GM23338 (cell line): ENCODE data around the gene CDHR2. TPM values are rescaled to one million over a fixed set of nuclear protein-coding genes. Genes with fewer than 3 reads are reported as not detected.

Source experiments
- ATAC-seq: fragments of 200-7000 bp; cut with Tn5 transposase; 3 replicates; pipeline ENCODE4 v1.9.1; 2020
- DNase-seq: peaks from one replicate; pipeline ENCODE4 v3.0.0-alpha.2; 2015; ENCODE audit warnings: low spot score
- H2AFZ ChIP-seq: fragments of 200-600 bp; sonication (generic); 2 replicates; pipeline ENCODE4 v1.8.0; 2016; ENCODE audit warnings: antibody characterized with exemption, mild to moderate bottlenecking, moderate library complexity
- H3F3A ChIP-seq: fragments of 200-600 bp; sonication (generic); replicated peaks from 2 replicates; pipeline ENCODE4 v1.8.0; 2017; ENCODE audit warnings: antibody characterized with exemption, mixed run types, low read depth
- H3K27ac ChIP-seq: fragments of 200-600 bp; sonication (generic); 2 replicates; pipeline ENCODE4 v1.6.1; 2016; ENCODE audit warnings: low read depth
- H3K27me3 ChIP-seq: fragments of 200-600 bp; sonication (generic); 2 replicates; pipeline ENCODE4 v1.8.0; 2016; ENCODE audit warnings: mild to moderate bottlenecking, mixed run types, moderate library complexity; ENCODE audit not compliant: insufficient read depth
- H3K36me3 ChIP-seq: fragments of 200-600 bp; sonication (generic); 2 replicates; pipeline ENCODE4 v1.8.0; 2016; ENCODE audit warnings: mild to moderate bottlenecking; ENCODE audit not compliant: insufficient read depth
- H3K4me1 ChIP-seq: fragments of 200-600 bp; sonication (generic); 2 replicates; pipeline ENCODE4 v1.8.0; 2016; ENCODE audit warnings: mild to moderate bottlenecking, moderate library complexity; ENCODE audit not compliant: insufficient read depth
- H3K4me2 ChIP-seq: fragments of 200-600 bp; sonication (generic); 2 replicates; pipeline ENCODE4 v1.7.1; 2017; ENCODE audit warnings: mixed run types
- H3K4me3 ChIP-seq: fragments of 200-600 bp; sonication (generic); 2 replicates; pipeline ENCODE4 v1.6.1; 2016; ENCODE audit warnings: mixed run types
- H3K79me2 ChIP-seq: fragments of 200-600 bp; sonication (generic); replicated peaks from 2 replicates; pipeline ENCODE4 v1.8.0; 2017; ENCODE audit warnings: mild to moderate bottlenecking; ENCODE audit not compliant: insufficient read depth
- H3K9me2 ChIP-seq: fragments of 200-600 bp; sonication (generic); 2 replicates; pipeline ENCODE4 v1.8.0; 2017; ENCODE audit not compliant: insufficient read depth
- H4K20me1 ChIP-seq: fragments of 200-600 bp; sonication (generic); replicated peaks from 2 replicates; pipeline ENCODE4 v1.8.0; 2017; ENCODE audit warnings: mild to moderate bottlenecking; ENCODE audit not compliant: insufficient read depth
- H3K27ac Mint-ChIP-seq: 2 replicates; pipeline ENCODE4 v1.8.0; 2020; ENCODE audit warnings: inconsistent platforms, mild to moderate bottlenecking, moderate library complexity, mixed read lengths
- H3K27me3 Mint-ChIP-seq: 3 replicates; pipeline ENCODE4 v1.8.0; 2022; ENCODE audit warnings: low read depth, mild to moderate bottlenecking, moderate library complexity, mixed read lengths, inconsistent platforms; ENCODE audit not compliant: insufficient read depth, poor library complexity
- H3K36me3 Mint-ChIP-seq: 3 replicates; pipeline ENCODE4 v1.8.0; 2021; ENCODE audit warnings: low read depth, mild to moderate bottlenecking, inconsistent platforms, moderate library complexity, mixed read lengths
- H3K4me1 Mint-ChIP-seq: 3 replicates; pipeline ENCODE4 v1.8.0; 2020; ENCODE audit warnings: mild to moderate bottlenecking, inconsistent platforms, mixed read lengths
- H3K4me3 Mint-ChIP-seq: 3 replicates; pipeline ENCODE4 v1.8.0; 2021; ENCODE audit warnings: moderate library complexity, mild to moderate bottlenecking, inconsistent platforms, mixed read lengths
- H3K9me3 Mint-ChIP-seq: 3 replicates; pipeline ENCODE4 v1.8.0; 2020; ENCODE audit warnings: moderate library complexity, mild to moderate bottlenecking, inconsistent platforms, mixed read lengths
- CREB1 ChIP-seq: fragments of 250-450 bp; sonication (Bioruptor Pico); IDR thresholded peaks from 2 replicates; pipeline ENCODE4 v1.5.0; 2020; ENCODE audit warnings: low read depth, mild to moderate bottlenecking, moderate library complexity
- EZH2 ChIP-seq: fragments of 200-600 bp; sonication (generic); IDR thresholded peaks from one replicate; pipeline ENCODE4 v1.8.0; 2017; ENCODE audit warnings: antibody characterized with exemption, mild to moderate bottlenecking, low read depth; ENCODE audit not compliant: unreplicated experiment
- EZH2phosphoT487 ChIP-seq: fragments of 200-600 bp; sonication (generic); IDR thresholded peaks from one replicate; pipeline ENCODE4 v1.8.1; 2018; ENCODE audit warnings: antibody characterized with exemption; ENCODE audit not compliant: unreplicated experiment
- JUNB ChIP-seq: IDR thresholded peaks from one replicate; pipeline ENCODE4 v1.6.1; 2016; ENCODE audit warnings: antibody characterized with exemption; ENCODE audit not compliant: unreplicated experiment
- NANOG ChIP-seq: IDR thresholded peaks from 2 replicates; pipeline ENCODE4 v1.6.1; 2016; ENCODE audit warnings: antibody characterized with exemption, borderline replicate concordance
- POLR2AphosphoS5 ChIP-seq: IDR thresholded peaks from 2 replicates; pipeline ENCODE4 v1.6.1; 2016; ENCODE audit warnings: antibody characterized with exemption, low read depth
- STAT1 ChIP-seq: IDR thresholded peaks from one replicate; pipeline ENCODE4 v1.6.1; 2016; ENCODE audit warnings: antibody characterized with exemption; ENCODE audit not compliant: unreplicated experiment
- ZNF114 ChIP-seq: fragments of 250-450 bp; sonication (Bioruptor Pico); IDR thresholded peaks from 2 replicates; pipeline ENCODE4 v1.5.0; 2020; ENCODE audit warnings: mild to moderate bottlenecking, moderate library complexity
- ZNF331 ChIP-seq: fragments of 250-450 bp; sonication (Bioruptor Pico); IDR thresholded peaks from 2 replicates; pipeline ENCODE4 v1.5.0; 2020; ENCODE audit warnings: low read depth, mild to moderate bottlenecking, moderate library complexity
- polyA plus RNA-seq: library from polyadenylated mRNA; unstranded; fragments of >200 nt; fragmentation: Nextera tagmentation; extraction: Ambion mirVana; gene quantifications from 2 replicates; pipeline ENCODE4 v1.2.1, GENCODE V29; 2016
- total RNA-seq: library from RNA; depleted of rRNA; stranded (reverse); fragments of >200 nt; shearing (Covaris generic); gene quantifications from 2 replicates; pipeline ENCODE4 v1.2.3, GENCODE V29; 2014
- TF ChIP-seq, protein P1 (sequence below): fragments of 250-450 bp; sonication (Bioruptor Pico); IDR thresholded peaks from 2 replicates; pipeline ENCODE4 v1.5.0; 2020; ENCODE audit warnings: mild to moderate bottlenecking, moderate library complexity
- TF ChIP-seq, protein P2 (sequence below): IDR thresholded peaks from 2 replicates; pipeline ENCODE4 v1.6.1; 2016; ENCODE audit warnings: antibody characterized with exemption
- TF ChIP-seq, protein P3 (sequence below), 2 experiments: fragments of 200-600 bp in 1 of 2; sonication (generic) in 1 of 2; conservative IDR thresholded peaks; 2 replicates each; pipeline versions ENCODE4 v1.5.1 to v1.6.1; 2016 to 2017; ENCODE audit warnings: antibody characterized with exemption in 2 of 2, low read depth in 2 of 2, mild to moderate bottlenecking in 2 of 2, moderate library complexity in 1 of 2
- TF ChIP-seq, protein P4 (sequence below): IDR thresholded peaks from one replicate; pipeline ENCODE4 v1.6.1; 2018; ENCODE audit warnings: antibody characterized with exemption; ENCODE audit not compliant: unreplicated experiment

CDHR2 gene
- total and polyA plus RNA-seq, 2 experiments from 2014 or later, result not detected

DNA sequence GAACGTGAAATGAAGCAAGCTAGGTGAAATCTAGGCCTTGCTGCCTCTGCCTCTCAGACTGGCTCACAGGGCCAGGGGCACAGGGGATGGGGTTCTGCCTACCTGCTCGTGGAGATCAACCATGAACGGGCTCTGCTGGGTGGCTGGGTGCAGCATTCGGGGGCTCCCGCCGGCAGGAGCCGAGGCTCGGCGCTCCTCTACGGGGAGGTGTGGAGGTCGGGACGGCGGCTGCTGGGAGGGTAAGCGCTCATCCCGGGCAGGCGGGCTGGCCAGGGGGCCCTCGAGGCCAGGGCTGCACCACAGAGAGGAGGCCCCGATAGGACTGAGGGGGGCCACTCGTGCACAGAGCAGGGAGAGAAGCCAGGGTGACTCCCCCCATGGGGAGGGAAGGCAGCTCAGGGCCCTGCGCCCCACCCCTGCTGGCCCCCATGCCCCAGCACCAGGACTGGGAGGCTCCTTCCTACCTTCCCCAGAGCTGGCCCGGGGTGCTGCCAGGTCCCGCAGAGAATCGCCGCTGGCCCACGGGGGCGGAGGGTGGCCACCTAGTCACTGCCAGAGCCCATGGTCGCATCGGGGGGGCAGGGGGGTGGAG, 17.1 kb upstream of the CDHR2 start:
- Histone ChIP-seq H3K4me3 (no peak overlapping the region), H3K27ac (no peak overlapping the region), H3K4me1 (peaks cover 24% of the 10 kb centered on the region), H3K27me3 (no peaks in the 10 kb centered on the region), H2AFZ (no peak overlapping the region), H4K20me1 (peaks cover 26% of the 10 kb centered on the region), H3K9me2 (no peaks in the 10 kb centered on the region), H3K36me3 (peaks cover 14% of the 10 kb centered on the region; the same call in 1 of the 2 replicates), H3F3A (peaks cover 10% of the 10 kb centered on the region; the same call in 1 of the 2 replicates), H3K4me2 (no peak overlapping the region), H3K79me2 (peaks cover 52% of the 10 kb centered on the region)
- Mint-ChIP-seq H3K27ac (no peak overlapping the region), H3K4me1 (peaks cover 23% of the 10 kb centered on the region), H3K4me3 (no peak overlapping the region), H3K36me3 (peaks cover 62% of the 10 kb centered on the region), H3K27me3 (peaks cover 18% of the 10 kb centered on the region), H3K9me3 (peaks cover 2% of the 10 kb centered on the region; the same call in 1 of the 3 replicates)
- ATAC-seq, result no peak
- DNase-seq, result no peak
- TF ChIP-seq, protein P1, sequence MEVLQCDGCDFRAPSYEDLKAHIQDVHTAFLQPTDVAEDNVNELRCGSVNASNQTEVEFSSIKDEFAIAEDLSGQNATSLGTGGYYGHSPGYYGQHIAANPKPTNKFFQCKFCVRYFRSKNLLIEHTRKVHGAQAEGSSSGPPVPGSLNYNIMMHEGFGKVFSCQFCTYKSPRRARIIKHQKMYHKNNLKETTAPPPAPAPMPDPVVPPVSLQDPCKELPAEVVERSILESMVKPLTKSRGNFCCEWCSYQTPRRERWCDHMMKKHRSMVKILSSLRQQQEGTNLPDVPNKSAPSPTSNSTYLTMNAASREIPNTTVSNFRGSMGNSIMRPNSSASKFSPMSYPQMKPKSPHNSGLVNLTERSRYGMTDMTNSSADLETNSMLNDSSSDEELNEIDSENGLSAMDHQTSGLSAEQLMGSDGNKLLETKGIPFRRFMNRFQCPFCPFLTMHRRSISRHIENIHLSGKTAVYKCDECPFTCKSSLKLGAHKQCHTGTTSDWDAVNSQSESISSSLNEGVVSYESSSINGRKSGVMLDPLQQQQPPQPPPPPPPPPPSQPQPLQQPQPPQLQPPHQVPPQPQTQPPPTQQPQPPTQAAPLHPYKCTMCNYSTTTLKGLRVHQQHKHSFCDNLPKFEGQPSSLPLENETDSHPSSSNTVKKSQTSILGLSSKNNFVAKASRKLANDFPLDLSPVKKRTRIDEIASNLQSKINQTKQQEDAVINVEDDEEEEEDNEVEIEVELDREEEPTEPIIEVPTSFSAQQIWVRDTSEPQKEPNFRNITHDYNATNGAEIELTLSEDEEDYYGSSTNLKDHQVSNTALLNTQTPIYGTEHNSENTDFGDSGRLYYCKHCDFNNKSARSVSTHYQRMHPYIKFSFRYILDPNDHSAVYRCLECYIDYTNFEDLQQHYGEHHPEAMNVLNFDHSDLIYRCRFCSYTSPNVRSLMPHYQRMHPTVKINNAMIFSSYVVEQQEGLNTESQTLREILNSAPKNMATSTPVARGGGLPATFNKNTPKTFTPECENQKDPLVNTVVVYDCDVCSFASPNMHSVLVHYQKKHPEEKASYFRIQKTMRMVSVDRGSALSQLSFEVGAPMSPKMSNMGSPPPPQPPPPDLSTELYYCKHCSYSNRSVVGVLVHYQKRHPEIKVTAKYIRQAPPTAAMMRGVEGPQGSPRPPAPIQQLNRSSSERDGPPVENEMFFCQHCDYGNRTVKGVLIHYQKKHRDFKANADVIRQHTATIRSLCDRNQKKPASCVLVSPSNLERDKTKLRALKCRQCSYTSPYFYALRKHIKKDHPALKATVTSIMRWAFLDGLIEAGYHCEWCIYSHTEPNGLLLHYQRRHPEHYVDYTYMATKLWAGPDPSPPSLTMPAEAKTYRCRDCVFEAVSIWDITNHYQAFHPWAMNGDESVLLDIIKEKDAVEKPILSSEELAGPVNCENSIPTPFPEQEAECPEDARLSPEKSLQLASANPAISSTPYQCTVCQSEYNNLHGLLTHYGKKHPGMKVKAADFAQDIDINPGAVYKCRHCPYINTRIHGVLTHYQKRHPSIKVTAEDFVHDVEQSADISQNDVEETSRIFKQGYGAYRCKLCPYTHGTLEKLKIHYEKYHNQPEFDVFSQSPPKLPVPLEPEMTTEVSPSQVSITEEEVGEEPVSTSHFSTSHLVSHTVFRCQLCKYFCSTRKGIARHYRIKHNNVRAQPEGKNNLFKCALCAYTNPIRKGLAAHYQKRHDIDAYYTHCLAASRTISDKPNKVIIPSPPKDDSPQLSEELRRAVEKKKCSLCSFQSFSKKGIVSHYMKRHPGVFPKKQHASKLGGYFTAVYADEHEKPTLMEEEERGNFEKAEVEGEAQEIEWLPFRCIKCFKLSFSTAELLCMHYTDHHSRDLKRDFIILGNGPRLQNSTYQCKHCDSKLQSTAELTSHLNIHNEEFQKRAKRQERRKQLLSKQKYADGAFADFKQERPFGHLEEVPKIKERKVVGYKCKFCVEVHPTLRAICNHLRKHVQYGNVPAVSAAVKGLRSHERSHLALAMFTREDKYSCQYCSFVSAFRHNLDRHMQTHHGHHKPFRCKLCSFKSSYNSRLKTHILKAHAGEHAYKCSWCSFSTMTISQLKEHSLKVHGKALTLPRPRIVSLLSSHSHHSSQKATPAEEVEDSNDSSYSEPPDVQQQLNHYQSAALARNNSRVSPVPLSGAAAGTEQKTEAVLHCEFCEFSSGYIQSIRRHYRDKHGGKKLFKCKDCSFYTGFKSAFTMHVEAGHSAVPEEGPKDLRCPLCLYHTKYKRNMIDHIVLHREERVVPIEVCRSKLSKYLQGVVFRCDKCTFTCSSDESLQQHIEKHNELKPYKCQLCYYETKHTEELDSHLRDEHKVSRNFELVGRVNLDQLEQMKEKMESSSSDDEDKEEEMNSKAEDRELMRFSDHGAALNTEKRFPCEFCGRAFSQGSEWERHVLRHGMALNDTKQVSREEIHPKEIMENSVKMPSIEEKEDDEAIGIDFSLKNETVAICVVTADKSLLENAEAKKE (CRISPR knock-in tag), result no peak
- TF ChIP-seq NANOG (no peak), ZNF114 (CRISPR knock-in tag) (no peak), POLR2AphosphoS5 (no peak), JUNB (no peak), CREB1 (CRISPR knock-in tag) (no peak), EZH2phosphoT487 (no peak), STAT1 (no peak), EZH2 (no peak), ZNF331 (CRISPR knock-in tag) (no peak)
- TF ChIP-seq, protein P2, sequence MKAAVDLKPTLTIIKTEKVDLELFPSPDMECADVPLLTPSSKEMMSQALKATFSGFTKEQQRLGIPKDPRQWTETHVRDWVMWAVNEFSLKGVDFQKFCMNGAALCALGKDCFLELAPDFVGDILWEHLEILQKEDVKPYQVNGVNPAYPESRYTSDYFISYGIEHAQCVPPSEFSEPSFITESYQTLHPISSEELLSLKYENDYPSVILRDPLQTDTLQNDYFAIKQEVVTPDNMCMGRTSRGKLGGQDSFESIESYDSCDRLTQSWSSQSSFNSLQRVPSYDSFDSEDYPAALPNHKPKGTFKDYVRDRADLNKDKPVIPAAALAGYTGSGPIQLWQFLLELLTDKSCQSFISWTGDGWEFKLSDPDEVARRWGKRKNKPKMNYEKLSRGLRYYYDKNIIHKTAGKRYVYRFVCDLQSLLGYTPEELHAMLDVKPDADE, result no peak
- TF ChIP-seq, protein P3, sequence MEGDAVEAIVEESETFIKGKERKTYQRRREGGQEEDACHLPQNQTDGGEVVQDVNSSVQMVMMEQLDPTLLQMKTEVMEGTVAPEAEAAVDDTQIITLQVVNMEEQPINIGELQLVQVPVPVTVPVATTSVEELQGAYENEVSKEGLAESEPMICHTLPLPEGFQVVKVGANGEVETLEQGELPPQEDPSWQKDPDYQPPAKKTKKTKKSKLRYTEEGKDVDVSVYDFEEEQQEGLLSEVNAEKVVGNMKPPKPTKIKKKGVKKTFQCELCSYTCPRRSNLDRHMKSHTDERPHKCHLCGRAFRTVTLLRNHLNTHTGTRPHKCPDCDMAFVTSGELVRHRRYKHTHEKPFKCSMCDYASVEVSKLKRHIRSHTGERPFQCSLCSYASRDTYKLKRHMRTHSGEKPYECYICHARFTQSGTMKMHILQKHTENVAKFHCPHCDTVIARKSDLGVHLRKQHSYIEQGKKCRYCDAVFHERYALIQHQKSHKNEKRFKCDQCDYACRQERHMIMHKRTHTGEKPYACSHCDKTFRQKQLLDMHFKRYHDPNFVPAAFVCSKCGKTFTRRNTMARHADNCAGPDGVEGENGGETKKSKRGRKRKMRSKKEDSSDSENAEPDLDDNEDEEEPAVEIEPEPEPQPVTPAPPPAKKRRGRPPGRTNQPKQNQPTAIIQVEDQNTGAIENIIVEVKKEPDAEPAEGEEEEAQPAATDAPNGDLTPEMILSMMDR (conservative IDR thresholded peaks at IDR 0.05; ENCODE audit: low read depth in 2 of 2), result no peak
- TF ChIP-seq, protein P4, sequence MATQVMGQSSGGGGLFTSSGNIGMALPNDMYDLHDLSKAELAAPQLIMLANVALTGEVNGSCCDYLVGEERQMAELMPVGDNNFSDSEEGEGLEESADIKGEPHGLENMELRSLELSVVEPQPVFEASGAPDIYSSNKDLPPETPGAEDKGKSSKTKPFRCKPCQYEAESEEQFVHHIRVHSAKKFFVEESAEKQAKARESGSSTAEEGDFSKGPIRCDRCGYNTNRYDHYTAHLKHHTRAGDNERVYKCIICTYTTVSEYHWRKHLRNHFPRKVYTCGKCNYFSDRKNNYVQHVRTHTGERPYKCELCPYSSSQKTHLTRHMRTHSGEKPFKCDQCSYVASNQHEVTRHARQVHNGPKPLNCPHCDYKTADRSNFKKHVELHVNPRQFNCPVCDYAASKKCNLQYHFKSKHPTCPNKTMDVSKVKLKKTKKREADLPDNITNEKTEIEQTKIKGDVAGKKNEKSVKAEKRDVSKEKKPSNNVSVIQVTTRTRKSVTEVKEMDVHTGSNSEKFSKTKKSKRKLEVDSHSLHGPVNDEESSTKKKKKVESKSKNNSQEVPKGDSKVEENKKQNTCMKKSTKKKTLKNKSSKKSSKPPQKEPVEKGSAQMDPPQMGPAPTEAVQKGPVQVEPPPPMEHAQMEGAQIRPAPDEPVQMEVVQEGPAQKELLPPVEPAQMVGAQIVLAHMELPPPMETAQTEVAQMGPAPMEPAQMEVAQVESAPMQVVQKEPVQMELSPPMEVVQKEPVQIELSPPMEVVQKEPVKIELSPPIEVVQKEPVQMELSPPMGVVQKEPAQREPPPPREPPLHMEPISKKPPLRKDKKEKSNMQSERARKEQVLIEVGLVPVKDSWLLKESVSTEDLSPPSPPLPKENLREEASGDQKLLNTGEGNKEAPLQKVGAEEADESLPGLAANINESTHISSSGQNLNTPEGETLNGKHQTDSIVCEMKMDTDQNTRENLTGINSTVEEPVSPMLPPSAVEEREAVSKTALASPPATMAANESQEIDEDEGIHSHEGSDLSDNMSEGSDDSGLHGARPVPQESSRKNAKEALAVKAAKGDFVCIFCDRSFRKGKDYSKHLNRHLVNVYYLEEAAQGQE, result no peak
